Uterus (tissue), 4 donors: ENCODE measurements around the gene DHRS7B. TPM values are rescaled to one million over a fixed set of nuclear protein-coding genes. Genes with fewer than 3 reads are reported as not detected.
A peak's percentile ranks its signal among the peaks of the same experiment; 100 is the strongest.

Experiments
- DNase-seq, 2 donors: peaks; one replicate each; pipeline ENCODE4 v3.0.0-alpha.2; 2019 to 2020
- H3K27ac ChIP-seq, 2 donors: fragments of 200-600 bp; sonication (generic); 1 replicate in 1 of 2; 2 replicates in 1 of 2; pipeline ENCODE4 v1.5.1; 2016 to 2018
- H3K27me3 ChIP-seq, 2 donors: fragments of 200-600 bp; sonication (generic); one replicate each; pipeline ENCODE4 v1.5.1; 2018 to 2019; ENCODE audit warnings: control low read depth in 1 of 2
- H3K36me3 ChIP-seq, 2 donors: fragments of 200-600 bp; sonication (generic); one replicate each; pipeline ENCODE4 v1.5.1; 2019; ENCODE audit warnings: control low read depth in 1 of 2
- H3K4me1 ChIP-seq, 2 donors: fragments of 200-600 bp; sonication (generic); one replicate each; pipeline ENCODE4 v1.5.1; 2018 to 2019; ENCODE audit warnings: control low read depth in 1 of 2
- H3K4me3 ChIP-seq, 2 donors: fragments of 200-600 bp; sonication (generic); 1 replicate in 1 of 2; 2 replicates in 1 of 2; pipeline ENCODE4 v1.5.1; 2018 to 2019; ENCODE audit warnings: mild to moderate bottlenecking in 1 of 2
- H3K9me3 ChIP-seq, 2 donors: fragments of 200-600 bp; sonication (generic); one replicate each; pipeline ENCODE4 v1.5.1; 2019; ENCODE audit warnings: control low read depth in 1 of 2
- POLR2A ChIP-seq, 2 donors: fragments of 450-650 bp; IDR thresholded peaks; one replicate each; pipeline ENCODE4 v1.6.1; 2016; ENCODE audit warnings: antibody characterized with exemption in 2 of 2, mild to moderate bottlenecking in 1 of 2, moderate library complexity in 1 of 2
- intact Hi-C: fragments of 100-400 bp; cut with DNase I; formaldehyde crosslinking; loops from one replicate; pipeline ENCODE4 v1.15.1; 2023; ENCODE audit warnings: low total_unique reads
- total RNA-seq, 4 donors: library from RNA; depleted of rRNA in 3 of 4; stranded (reverse); fragments of >200 nt in 3 of 4; gene quantifications; one replicate each; pipeline versions ENCODE4 v1.1.0 to v1.2.4, GENCODE V29; 2014 to 2023
- TF ChIP-seq, protein P1 (sequence below), 4 experiments: fragments of 200-600 bp in 2 of 4; fragments of 450-650 bp in 2 of 4; sonication (generic) in 2 of 4; IDR thresholded peaks; one replicate each; pipeline ENCODE4 v1.5.1; 2016 to 2019; ENCODE audit warnings: antibody characterized with exemption in 4 of 4, mild to moderate bottlenecking in 2 of 4, moderate library complexity in 1 of 4
- donor health status: DM: yes; HTN: yes; CAD: no.

Gene DHRS7B
- total RNA-seq, 4 donors from 2014 or later = 21.5 to 42.6 (median 30.0) TPM

DNA sequence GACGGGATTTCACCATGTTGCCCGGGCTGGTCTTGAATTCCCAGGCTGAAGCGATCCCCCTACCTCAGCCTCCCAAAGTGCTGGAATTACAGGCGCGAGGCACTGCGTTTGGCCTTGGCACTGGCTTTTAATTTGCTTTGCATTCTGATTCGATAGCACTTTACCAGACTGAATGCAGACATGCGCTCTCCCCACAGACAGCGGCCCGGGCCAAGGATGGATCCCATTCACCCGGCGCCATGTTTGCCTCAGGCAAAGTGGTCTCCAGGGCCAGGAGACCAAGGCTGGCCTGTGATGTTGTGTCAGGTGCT lies 41.7 kb downstream of the DHRS7B start:
- intact Hi-C loops = no loop called here
- Histone ChIP-seq H3K4me3 (no peak overlapping the region), H3K4me1 (peaks cover 0 to 15% of the 10 kb centered on the region in 2 donors), H3K9me3 (no peaks in the 10 kb centered on the region), H3K27me3 (no peaks in the 10 kb centered on the region), H3K27ac (peak overlapping the region in 1 of 2 donors; percentile 87), H3K36me3 (no peaks in the 10 kb centered on the region)
- TF ChIP-seq POLR2A (IDR thresholded peaks at IDR 0.05) = no peak
- TF ChIP-seq, protein P1, sequence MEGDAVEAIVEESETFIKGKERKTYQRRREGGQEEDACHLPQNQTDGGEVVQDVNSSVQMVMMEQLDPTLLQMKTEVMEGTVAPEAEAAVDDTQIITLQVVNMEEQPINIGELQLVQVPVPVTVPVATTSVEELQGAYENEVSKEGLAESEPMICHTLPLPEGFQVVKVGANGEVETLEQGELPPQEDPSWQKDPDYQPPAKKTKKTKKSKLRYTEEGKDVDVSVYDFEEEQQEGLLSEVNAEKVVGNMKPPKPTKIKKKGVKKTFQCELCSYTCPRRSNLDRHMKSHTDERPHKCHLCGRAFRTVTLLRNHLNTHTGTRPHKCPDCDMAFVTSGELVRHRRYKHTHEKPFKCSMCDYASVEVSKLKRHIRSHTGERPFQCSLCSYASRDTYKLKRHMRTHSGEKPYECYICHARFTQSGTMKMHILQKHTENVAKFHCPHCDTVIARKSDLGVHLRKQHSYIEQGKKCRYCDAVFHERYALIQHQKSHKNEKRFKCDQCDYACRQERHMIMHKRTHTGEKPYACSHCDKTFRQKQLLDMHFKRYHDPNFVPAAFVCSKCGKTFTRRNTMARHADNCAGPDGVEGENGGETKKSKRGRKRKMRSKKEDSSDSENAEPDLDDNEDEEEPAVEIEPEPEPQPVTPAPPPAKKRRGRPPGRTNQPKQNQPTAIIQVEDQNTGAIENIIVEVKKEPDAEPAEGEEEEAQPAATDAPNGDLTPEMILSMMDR (IDR thresholded peaks at IDR 0.05) = no peak
- no peak for DNase-seq

- DNase-seq = no peak
- no peaks in the 10 kb centered on the region for H3K27me3 ChIP-seq
- H3K4me1 ChIP-seq = peaks cover 0 to 15% of the 10 kb centered on the region in 2 donors
- no peaks in the 10 kb centered on the region for H3K36me3 ChIP-seq
- intact Hi-C loops = no loop called here
- no peak overlapping the region for H3K4me3 ChIP-seq
- no peak overlapping the region for H3K27ac ChIP-seq
- H3K9me3 ChIP-seq = no peaks in the 10 kb centered on the region
- TF ChIP-seq POLR2A (IDR thresholded peaks at IDR 0.05) = no peak
- TF ChIP-seq, protein P1 (IDR thresholded peaks at IDR 0.05) = no peak
Measured at GRCh38 chr17:21169496-21169895, 42.7 kb downstream of the DHRS7B start.

DNA sequence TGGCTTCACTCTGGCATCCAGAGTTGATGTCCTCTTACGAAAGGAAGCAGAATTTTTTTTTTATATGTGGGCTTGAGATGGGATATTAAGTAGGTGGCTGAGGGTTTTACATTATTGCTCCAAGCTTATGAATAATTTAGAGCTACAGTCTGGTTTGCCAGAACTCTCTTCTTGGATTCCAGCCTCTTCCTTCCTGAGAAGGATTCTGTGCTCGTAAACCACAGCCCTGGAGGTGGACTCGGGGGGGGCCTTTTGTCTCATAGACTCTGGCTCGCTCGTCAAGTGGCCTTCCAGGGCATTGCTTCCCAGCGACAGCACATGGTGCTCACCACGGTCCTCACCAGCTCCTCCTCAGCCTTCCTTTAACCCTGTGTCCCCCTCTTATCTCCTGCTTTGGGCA lies 44.0 kb downstream of the DHRS7B start:
- intact Hi-C loops = no loop called here
- Histone ChIP-seq H3K4me3 (no peak overlapping the region), H3K27ac (peak overlapping the region; percentile 4 to 53), H3K4me1 (peaks cover 0 to 14% of the 10 kb centered on the region in 2 donors), H3K36me3 (no peaks in the 10 kb centered on the region), H3K9me3 (no peaks in the 10 kb centered on the region), H3K27me3 (no peaks in the 10 kb centered on the region)
- TF ChIP-seq, protein P1 (IDR thresholded peaks at IDR 0.05) = no peak
- no peak for TF ChIP-seq POLR2A (IDR thresholded peaks at IDR 0.05)
- peak; percentile 42 to 48 for DNase-seq

- H3K27ac ChIP-seq = peak overlapping the region in 1 of 2 donors; percentile 53
- peaks cover 0 to 8% of the 10 kb centered on the region in 2 donors for H3K4me1 ChIP-seq
- TF ChIP-seq, protein P1 (IDR thresholded peaks at IDR 0.05) = no peak
- TF ChIP-seq POLR2A (IDR thresholded peaks at IDR 0.05) = no peak
- no peaks in the 10 kb centered on the region for H3K9me3 ChIP-seq
- DNase-seq = no peak
- no peaks in the 10 kb centered on the region for H3K36me3 ChIP-seq
- H3K27me3 ChIP-seq = no peaks in the 10 kb centered on the region
- H3K4me3 ChIP-seq = no peak overlapping the region
- intact Hi-C loops = no loop called here
Measured at GRCh38 chr17:21171309-21171922, 44.7 kb downstream of the DHRS7B start.

DNA sequence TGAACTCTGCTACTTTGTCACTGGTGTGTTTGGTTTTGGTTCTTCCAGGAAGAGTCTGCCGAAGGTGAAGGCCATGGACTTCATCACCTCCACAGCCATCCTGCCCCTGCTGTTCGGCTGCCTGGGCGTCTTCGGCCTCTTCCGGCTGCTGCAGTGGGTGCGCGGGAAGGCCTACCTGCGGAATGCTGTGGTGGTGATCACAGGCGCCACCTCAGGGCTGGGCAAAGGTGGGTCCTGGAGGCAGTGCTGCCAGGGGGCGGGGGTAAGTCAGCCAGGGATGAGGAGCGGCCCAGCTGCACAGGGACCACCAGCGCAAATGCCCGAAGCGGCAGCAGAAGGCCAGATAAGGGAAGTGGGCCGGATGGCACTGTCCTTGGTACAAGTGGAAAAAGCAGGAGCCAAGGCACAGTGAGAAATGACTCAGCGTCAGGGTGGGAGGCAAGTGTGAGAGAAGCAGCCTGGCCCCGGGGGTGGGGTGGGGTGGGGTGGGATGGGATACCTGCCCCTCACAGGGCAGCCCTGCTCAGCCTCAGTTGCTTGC lies 45.3 kb downstream of the DHRS7B start:
- no peaks in the 10 kb centered on the region for H3K27me3 ChIP-seq
- TF ChIP-seq, protein P1 (IDR thresholded peaks at IDR 0.05) = no peak
- no peak for TF ChIP-seq POLR2A (IDR thresholded peaks at IDR 0.05)
- intact Hi-C loops = no loop called here
- no peak overlapping the region for H3K4me3 ChIP-seq
- peaks cover 0 to 7% of the 10 kb centered on the region in 2 donors for H3K4me1 ChIP-seq
- no peaks in the 10 kb centered on the region for H3K36me3 ChIP-seq
- DNase-seq = no peak
- no peak overlapping the region for H3K27ac ChIP-seq
- no peaks in the 10 kb centered on the region for H3K9me3 ChIP-seq
